K562 (cell line): ENCODE measurements around the gene VRK3. TPM values are rescaled to one million over a fixed set of nuclear protein-coding genes. Genes with fewer than 3 reads are reported as not detected.

Experiments
- ATAC-seq: fragments of 200-7000 bp; cut with Tn5 transposase; 3 replicates; pipeline ENCODE4 v1.9.1; 2020; ENCODE audit warnings: moderate library complexity
- BruUV-seq: library from RNA; stranded (reverse); fragments of 400-500 nt; replicated peaks from 2 replicates; lab custom pipeline; 2021; lab: Mats Ljungman, UMichigan
- CTCF ChIA-PET: fragments of 300-600 bp; formaldehyde crosslinking; extraction: SDS; loops from one replicate; lab custom pipeline; 2021; ENCODE audit warnings: low intra/inter-chr PET ratio; lab: Yijun Ruan, JAX
- POLR2A ChIA-PET: fragments of 300-600, 350-650 bp; sonication (Branson Sonifier 250); formaldehyde crosslinking; extraction: SDS; loops from one replicate; lab custom pipeline; 2021; ENCODE audit warnings: antibody characterized with exemption, inconsistent platforms; lab: Yijun Ruan, JAX
- DNase-seq, 4 experiments: peaks; one replicate each; pipeline versions ENCODE4 v3.0.0 to v3.0.0-alpha.2; 2011 to 2018; ENCODE audit warnings: low spot score in 3 of 4, mixed read lengths in 3 of 4; ENCODE audit errors: extremely low read depth in 1 of 4
- FAIRE-seq: peaks from 2 replicates; lab custom pipeline; 2011; peaks lifted over from hg19 to GRCh38; lab: Jason Lieb, UNC
- H2AFZ ChIP-seq: 2 replicates; pipeline ENCODE4 v1.6.0; 2011; ENCODE audit warnings: low read depth, low read length, control low read depth, inconsistent platforms
- H3K27ac ChIP-seq: fragments of 200-600 bp; 3 replicates; pipeline ENCODE4 v1.8.0; 2011; ENCODE audit warnings: low read depth, mild to moderate bottlenecking, control low read depth, inconsistent platforms, low read length, moderate library complexity, mixed read lengths; ENCODE audit errors: extremely low read depth
- H3K27me3 ChIP-seq, 2 experiments: fragments of 300-600 bp in 1 of 2; 2 replicates in 1 of 2; 3 replicates in 1 of 2; pipeline versions ENCODE4 v1.6.0 to v1.8.0; 2011; ENCODE audit warnings: inconsistent platforms in 2 of 2, low read length in 2 of 2, mild to moderate bottlenecking in 1 of 2, mixed read lengths in 1 of 2, moderate library complexity in 1 of 2; ENCODE audit not compliant: control insufficient read depth in 2 of 2, insufficient read depth in 2 of 2
- H3K36me3 ChIP-seq: fragments of 300-600 bp; 3 replicates; pipeline ENCODE4 v1.8.0; 2011; ENCODE audit warnings: mild to moderate bottlenecking, low read length, inconsistent platforms; ENCODE audit not compliant: control insufficient read depth, insufficient read depth
- H3K4me1 ChIP-seq, 2 experiments: fragments of 200-600 bp in 1 of 2; replicated peaks in 1 of 2; 2 replicates in 1 of 2; 3 replicates in 1 of 2; pipeline versions ENCODE4 v1.5.1 to v1.8.0; 2011; ENCODE audit warnings: inconsistent platforms in 2 of 2, low read length in 2 of 2, mild to moderate bottlenecking in 1 of 2, mixed read lengths in 1 of 2, moderate library complexity in 1 of 2; ENCODE audit not compliant: control insufficient read depth in 2 of 2, insufficient read depth in 2 of 2
- H3K4me2 ChIP-seq: 2 replicates; pipeline ENCODE4 v1.6.1; 2011; ENCODE audit warnings: low read length, control low read depth, inconsistent platforms, mixed read lengths; ENCODE audit not compliant: insufficient read depth
- H3K4me3 ChIP-seq: fragments of 200-600 bp; sonication (generic), shearing (Covaris generic); 2 replicates; pipeline ENCODE4 v1.5.1; 2016; ENCODE audit warnings: control low read depth, inconsistent platforms
- H3K79me2 ChIP-seq: fragments of 200-600 bp; 3 replicates; pipeline ENCODE4 v1.8.0; 2011; ENCODE audit warnings: low read length, inconsistent platforms; ENCODE audit not compliant: control insufficient read depth, insufficient read depth
- H3K9ac ChIP-seq, 2 experiments: 2 replicates each; pipeline versions ENCODE4 v1.6.0 to v1.6.1; 2011; ENCODE audit warnings: low read depth in 2 of 2, low read length in 2 of 2, control low read depth in 1 of 2, inconsistent platforms in 1 of 2, mild to moderate bottlenecking in 1 of 2, mixed read lengths in 1 of 2; ENCODE audit not compliant: insufficient read depth in 1 of 2
- H3K9me1 ChIP-seq: one replicate; pipeline ENCODE4 v1.6.0; 2011; ENCODE audit warnings: inconsistent platforms, mild to moderate bottlenecking, low read length, moderate library complexity; ENCODE audit not compliant: control insufficient read depth, insufficient read depth
- H3K9me3 ChIP-seq: replicated peaks from 2 replicates; pipeline ENCODE4 v1.5.1; 2011; ENCODE audit warnings: low read depth, low read length, inconsistent platforms; ENCODE audit not compliant: control insufficient read depth, insufficient read depth
- H4K20me1 ChIP-seq: replicated peaks from 2 replicates; pipeline ENCODE4 v1.6.1; 2011; ENCODE audit warnings: low read length, inconsistent platforms, mixed read lengths; ENCODE audit not compliant: control insufficient read depth, insufficient read depth
- BMI1 ChIP-seq: fragments of 150-350 bp; IDR thresholded peaks from 2 replicates; pipeline ENCODE4 v1.6.1; 2014; ENCODE audit warnings: low read length
- BRD9 ChIP-seq: fragments of 450-650 bp; IDR thresholded peaks from 2 replicates; pipeline ENCODE4 v1.6.1; 2018; ENCODE audit warnings: low read depth; ENCODE audit not compliant: partially characterized antibody
- CREB3 ChIP-seq: fragments of 450-650 bp; conservative IDR thresholded peaks from 2 replicates; pipeline ENCODE4 v1.6.1; 2016; ENCODE audit warnings: missing genetic modification characterization, low read depth, mild to moderate bottlenecking, missing compliant biosample characterization, moderate library complexity
- DEAF1 ChIP-seq: fragments of 450-650 bp; formaldehyde crosslinking; IDR thresholded peaks from 2 replicates; pipeline ENCODE4 v1.4.0; 2020; ENCODE audit warnings: mild to moderate bottlenecking, moderate library complexity
- ELF1 ChIP-seq: fragments of 200-800 bp; sonication (Bioruptor generic); IDR thresholded peaks from 2 replicates; pipeline ENCODE4 v1.6.1; 2016; ENCODE audit warnings: missing genetic modification characterization, missing compliant biosample characterization
- GATAD2B ChIP-seq: fragments of 450-650 bp; IDR thresholded peaks from 2 replicates; pipeline ENCODE4 v1.6.1; 2017; ENCODE audit warnings: mild to moderate bottlenecking, borderline replicate concordance
- NR1H2 ChIP-seq: sonication (generic); formaldehyde crosslinking; IDR thresholded peaks from 2 replicates; pipeline ENCODE4 v1.4.0; 2020; ENCODE audit warnings: mild to moderate bottlenecking, missing genetic modification reagents
- RBFOX2 ChIP-seq: fragments of 200-400 bp; formaldehyde crosslinking; IDR thresholded peaks from 2 replicates; pipeline ENCODE4 v1.6.1; 2017; ENCODE audit warnings: low read depth, mild to moderate bottlenecking, low read length, moderate library complexity
- SAFB2 ChIP-seq: fragments of 200-400 bp; formaldehyde crosslinking; IDR thresholded peaks from 2 replicates; pipeline ENCODE4 v1.6.1; 2018; ENCODE audit warnings: borderline replicate concordance, low read length, low read depth, moderate library complexity; ENCODE audit not compliant: severe bottlenecking
- SNIP1 ChIP-seq: fragments of 450-650 bp; IDR thresholded peaks from 2 replicates; pipeline ENCODE4 v1.7.1; 2017; ENCODE audit warnings: low read depth, mild to moderate bottlenecking
- ZNF436 ChIP-seq: fragments of 250-450, 450-650 bp; sonication (Bioruptor Pico); formaldehyde crosslinking; IDR thresholded peaks from 2 replicates; pipeline ENCODE4 v1.7.0; 2020; ENCODE audit warnings: mild to moderate bottlenecking
- ZNF511 ChIP-seq: sonication (generic); formaldehyde crosslinking; IDR thresholded peaks from 2 replicates; pipeline ENCODE4 v1.8.0; 2022; ENCODE audit warnings: mild to moderate bottlenecking, missing genetic modification reagents
- whole genome bisulfite sequencing: fragments of 100-300 bp; shearing (Covaris generic); methylation state at CpG from one replicate; pipeline ENCODE4 v1.1.6; 2016; ENCODE audit warnings: low coverage, mixed read lengths; ENCODE audit not compliant: insufficient coverage; ENCODE audit errors: missing lambda C conversion rate; 5-methylcytosine and 5-hydroxymethylcytosine counted together
- in situ Hi-C: fragments of 300-500 bp; cut with MboI; formaldehyde crosslinking; loops from 4 replicates; pipeline ENCODE4 v1.15.0; 2018; ENCODE audit warnings: inconsistent platforms, mixed read lengths
- intact Hi-C: fragments of 100-400 bp; cut with micrococcal nuclease; formaldehyde crosslinking; loops from 2 replicates; pipeline ENCODE4 v1.14.2; 2022
- polyA plus RNA-seq, 8 experiments: library from polyadenylated mRNA; depleted of rRNA in 4 of 8; stranded (reverse) in 5 of 8; unstranded in 3 of 8; fragments of >200 nt; fragmentation: Nextera tagmentation in 2 of 8; fragmentation: Illumina TruSeq in 1 of 8; extraction: Ambion mirVana in 2 of 8; extraction: Trizol in 1 of 8; gene quantifications; 2 replicates each; pipeline versions ENCODE4 v1.2.1 to v1.2.3, GENCODE V29; 2011 to 2014; ENCODE audit warnings: inconsistent platforms in 1 of 8, missing spikeins in 1 of 8
- total RNA-seq, 7 experiments: library from RNA; depleted of rRNA in 6 of 7; stranded (reverse); fragments of >200 nt in 6 of 7; fragmentation: Illumina TruSeq in 2 of 7; extraction: Trizol in 2 of 7; gene quantifications; 2 replicates each; pipeline versions ENCODE4 v1.2.1 to v1.2.3, GENCODE V29; 2011 to 2021; ENCODE audit warnings: low replicate concordance in 1 of 7

The VRK3 gene
- total and polyA plus RNA-seq, 9 of the 15 experiments (the other 6 are each of a cell fraction or from before 2014, with no cell fraction given): 25.6 to 94.3 (median 42.9) TPM

- BruUV-seq: no TSS peak
- peaks cover 8 to 17% of the 10 kb centered on the region in 2 experiments for H3K4me1 ChIP-seq
- no peak for ATAC-seq
- H2AFZ ChIP-seq: no peak overlapping the region
- no peak for FAIRE-seq
- no peaks in the 10 kb centered on the region; the same call in 2 of the 3 replicates for H3K79me2 ChIP-seq
- H3K27ac ChIP-seq: no peak overlapping the region
- H3K9ac ChIP-seq: peak overlapping the region in 1 of 2 experiments; percentile 53; a peak in 2 of 4 replicates
- ChIA-PET POLR2A (interaction anchor here (0.6 to 2.3 kb wide), 4 partner anchors 9 to 439 kb away, joined by 3 to 10 read pairs (median 4); no protein-coding TSS in a partner anchor), CTCF (no interaction called here)
- H3K9me3 ChIP-seq: no peaks in the 10 kb centered on the region
- no peak overlapping the region for H3K4me2 ChIP-seq
- no peak for TF ChIP-seq SNIP1
- no peak for TF ChIP-seq ELF1
- TF ChIP-seq RBFOX2: no peak
- no peak for TF ChIP-seq SAFB2
- no peak for TF ChIP-seq GATAD2B
- TF ChIP-seq ZNF511 (CRISPR knock-in tag): no peak
- no peak for TF ChIP-seq CREB3 (tag)
- no peak for TF ChIP-seq BRD9
- TF ChIP-seq DEAF1 (CRISPR knock-in tag): no peak
- TF ChIP-seq ZNF436 (CRISPR knock-in tag): no peak
- TF ChIP-seq BMI1: no peak
- TF ChIP-seq NR1H2 (CRISPR knock-in tag): no peak
- peaks cover 77% of the 10 kb centered on the region; the same call in 2 of the 3 replicates for H3K36me3 ChIP-seq
- H4K20me1 ChIP-seq: no peaks in the 10 kb centered on the region
- no peaks in the 10 kb centered on the region for H3K27me3 ChIP-seq
- peaks cover 9% of the 10 kb centered on the region for H3K9me1 ChIP-seq
- in situ Hi-C loops: no loop called here
- 86% methylated on average over 8 of the region's 8 CpGs for WGBS
- no peak overlapping the region for H3K4me3 ChIP-seq
- no peak for DNase-seq
- intact Hi-C loops: no loop called here
Measured at GRCh38 chr19:50001775-50002174, 23.4 kb downstream of the VRK3 start.
